GM12878 (cell line): Measurements from ENCODE around the gene PPP1R1C. TPM values are rescaled to one million over a fixed set of nuclear protein-coding genes. Genes with fewer than 3 reads are reported as not detected.

Source experiments
- ATAC-seq: fragments of 200-7000 bp; cut with Tn5 transposase; 3 replicates; pipeline ENCODE4 v1.9.1; 2020; ENCODE audit warnings: mild to moderate bottlenecking, moderate library complexity
- BruUV-seq: library from RNA; stranded (reverse); fragments of 400-500 nt; replicated peaks from 2 replicates; lab custom pipeline; 2021; lab: Mats Ljungman, UMichigan
- CTCF ChIA-PET: fragments of 300-600 bp; sonication (Branson Sonifier 250); formaldehyde crosslinking; extraction: SDS; loops from one replicate; lab custom pipeline; 2021; ENCODE audit warnings: inconsistent platforms; lab: Yijun Ruan, JAX
- POLR2A ChIA-PET: fragments of 350-600 bp; formaldehyde crosslinking; extraction: SDS; loops from one replicate; lab custom pipeline; 2021; ENCODE audit warnings: inconsistent platforms; lab: Charles Lee
- RAD21 ChIA-PET: fragments of 300-600 bp; sonication (Branson Sonifier 250); formaldehyde crosslinking; loops from one replicate; lab custom pipeline; 2023; ENCODE audit warnings: antibody characterized with exemption; ENCODE audit not compliant: unreplicated experiment; lab: Charles Lee
- SMC1A ChIA-PET: fragments of 300-600 bp; sonication (Branson Sonifier 250); formaldehyde crosslinking; loops from one replicate; lab custom pipeline; 2023; ENCODE audit not compliant: unreplicated experiment, uncharacterized antibody; lab: Charles Lee
- DNase-seq: peaks from one replicate; pipeline ENCODE4 v3.0.0-alpha.2; 2011; ENCODE audit warnings: low read depth, low spot score
- FAIRE-seq: peaks from 3 replicates; lab custom pipeline; 2011; peaks lifted over from hg19 to GRCh38; lab: Jason Lieb, UNC
- H2AFZ ChIP-seq: 2 replicates; pipeline ENCODE4 v1.6.0; 2011; ENCODE audit warnings: low read depth, low read length, control low read depth; ENCODE audit not compliant: control insufficient read depth
- H3K27ac ChIP-seq: 2 replicates; pipeline ENCODE4 v1.5.1; 2011; ENCODE audit warnings: control low read depth; ENCODE audit not compliant: control insufficient read depth, insufficient read depth
- H3K27me3 ChIP-seq, 2 experiments: replicated peaks in 1 of 2; 2 replicates each; pipeline versions ENCODE4 v1.6.0 to v1.6.1; 2011; ENCODE audit warnings: low read length in 1 of 2; ENCODE audit not compliant: control insufficient read depth in 2 of 2, insufficient read depth in 2 of 2
- H3K36me3 ChIP-seq, 2 experiments: 2 replicates each; pipeline ENCODE4 v1.5.1; 2011; ENCODE audit warnings: low read length in 1 of 2; ENCODE audit not compliant: control insufficient read depth in 2 of 2, insufficient read depth in 2 of 2
- H3K4me1 ChIP-seq: 2 replicates; pipeline ENCODE4 v1.6.1; 2011; ENCODE audit warnings: mild to moderate bottlenecking, low read length, moderate library complexity, mixed read lengths; ENCODE audit not compliant: control insufficient read depth, insufficient read depth
- H3K4me2 ChIP-seq: 2 replicates; pipeline ENCODE4 v1.6.0; 2011; ENCODE audit warnings: control low read depth; ENCODE audit not compliant: control insufficient read depth, insufficient read depth
- H3K4me3 ChIP-seq: fragments of 200-600 bp; sonication (generic); 2 replicates; pipeline ENCODE4 v1.5.1; 2016
- H3K79me2 ChIP-seq: 2 replicates; pipeline ENCODE4 v1.6.0; 2011; ENCODE audit warnings: low read length; ENCODE audit not compliant: control insufficient read depth, insufficient read depth
- H3K9ac ChIP-seq: 2 replicates; pipeline ENCODE4 v1.8.0; 2011; ENCODE audit warnings: low read length, control low read depth, mixed read lengths; ENCODE audit not compliant: control insufficient read depth, insufficient read depth
- H3K9me3 ChIP-seq: replicated peaks from 3 replicates; pipeline ENCODE4 v1.5.1; 2011; ENCODE audit warnings: mild to moderate bottlenecking, low read length; ENCODE audit not compliant: control insufficient read depth, insufficient read depth
- H4K20me1 ChIP-seq: 2 replicates; pipeline ENCODE4 v1.6.0; 2011; ENCODE audit not compliant: control insufficient read depth, insufficient read depth
- BCL11A ChIP-seq: IDR thresholded peaks from 2 replicates; pipeline ENCODE4 v1.6.1; 2011; ENCODE audit warnings: low read depth, low read length
- BRCA1 ChIP-seq: IDR thresholded peaks from 2 replicates; pipeline ENCODE4 v1.6.1; 2011; ENCODE audit warnings: low read depth, low read length, improper control_type of control experiment
- CHD4 ChIP-seq: fragments of 200-600 bp; sonication (generic); IDR thresholded peaks from 2 replicates; pipeline ENCODE4 v1.6.1; 2016; ENCODE audit warnings: mild to moderate bottlenecking
- CREB1 ChIP-seq: IDR thresholded peaks from 2 replicates; pipeline ENCODE4 v1.6.1; 2012; ENCODE audit warnings: low read depth, mild to moderate bottlenecking, inconsistent platforms
- CREM ChIP-seq: IDR thresholded peaks from 2 replicates; pipeline ENCODE4 v1.6.1; 2014; ENCODE audit warnings: antibody characterized with exemption, low read depth
- FOXM1 ChIP-seq: IDR thresholded peaks from 2 replicates; pipeline ENCODE4 v1.6.1; 2012; ENCODE audit warnings: low read depth, mild to moderate bottlenecking, inconsistent platforms, low read length, moderate library complexity
- HCFC1 ChIP-seq: fragments of 150-350 bp; IDR thresholded peaks from 2 replicates; pipeline ENCODE4 v1.6.1; 2014; ENCODE audit warnings: low read length
- MEF2A ChIP-seq: IDR thresholded peaks from 2 replicates; pipeline ENCODE4 v1.6.1; 2011; ENCODE audit warnings: low read depth, mild to moderate bottlenecking, low read length, moderate library complexity; ENCODE audit not compliant: insufficient read depth
- MYC ChIP-seq: IDR thresholded peaks from 2 replicates; pipeline ENCODE4 v1.6.1; 2011; ENCODE audit warnings: mild to moderate bottlenecking, low read length, moderate library complexity, inconsistent platforms; ENCODE audit not compliant: insufficient read depth, insufficient replicate concordance, insufficient read length, severe bottlenecking
- NFYA ChIP-seq: IDR thresholded peaks from 2 replicates; pipeline ENCODE4 v1.6.1; 2011; ENCODE audit warnings: low read depth, mild to moderate bottlenecking, low read length, improper control_type of control experiment, borderline replicate concordance
- NFYB ChIP-seq: IDR thresholded peaks from 2 replicates; pipeline ENCODE4 v1.6.1; 2011; ENCODE audit warnings: low read depth, mild to moderate bottlenecking, low read length, improper control_type of control experiment, moderate library complexity; ENCODE audit not compliant: insufficient read depth
- NR2C1 ChIP-seq: fragments of 450-650 bp; IDR thresholded peaks from 2 replicates; pipeline ENCODE4 v1.6.1; 2017; ENCODE audit warnings: antibody characterized with exemption, mild to moderate bottlenecking, moderate library complexity
- PAX5 ChIP-seq: IDR thresholded peaks from 2 replicates; pipeline ENCODE4 v1.6.1; 2011; ENCODE audit warnings: low read depth, low read length, borderline replicate concordance
- PML ChIP-seq: IDR thresholded peaks from 2 replicates; pipeline ENCODE4 v1.6.1; 2012; ENCODE audit warnings: low read length, inconsistent platforms
- SMC3 ChIP-seq: IDR thresholded peaks from 2 replicates; pipeline ENCODE4 v1.6.1; 2011; ENCODE audit warnings: low read length, improper control_type of control experiment, borderline replicate concordance
- TCF7 ChIP-seq: IDR thresholded peaks from 2 replicates; pipeline ENCODE4 v1.6.1; 2014; ENCODE audit warnings: antibody characterized with exemption, borderline replicate concordance
- ZNF207 ChIP-seq: fragments of 450-650 bp; IDR thresholded peaks from 2 replicates; pipeline ENCODE4 v1.6.1; 2014; ENCODE audit warnings: antibody characterized with exemption, mild to moderate bottlenecking, borderline replicate concordance
- WGBS: methylation state at CpG from one replicate; pipeline ENCODE4 v1.1.6; 2016; ENCODE audit warnings: low lambda C conversion rate; ENCODE audit not compliant: insufficient replicate concordance, insufficient coverage; ENCODE audit errors: missing lambda C conversion rate; 5-methylcytosine and 5-hydroxymethylcytosine counted together
- in situ Hi-C: fragments of 300-500 bp; cut with MboI; formaldehyde crosslinking; loops from 9 replicates; pipeline ENCODE4 v1.14.3; 2018; ENCODE audit warnings: mixed read lengths
- intact Hi-C: fragments of 100-400 bp; cut with micrococcal nuclease; formaldehyde crosslinking; loops from one replicate; pipeline ENCODE4 v1.14.2; 2022; ENCODE audit not compliant: unreplicated experiment
- polyA plus RNA-seq, 11 experiments: library from polyadenylated mRNA; depleted of rRNA in 4 of 11; unstranded in 6 of 11; stranded (reverse) in 5 of 11; fragments of >200 nt; fragmentation: Nextera tagmentation in 4 of 11; fragmentation: Illumina TruSeq in 1 of 11; extraction: Ambion mirVana in 4 of 11; extraction: Trizol in 1 of 11; gene quantifications; 1 replicate in 1 of 11; 2 replicates in 10 of 11; pipeline versions ENCODE4 v1.2.1 to v1.2.3, GENCODE V29; 2011 to 2016; ENCODE audit warnings: inconsistent platforms in 2 of 11, missing spikeins in 2 of 11, low read depth in 1 of 11
- total RNA-seq, 4 experiments: library from RNA; depleted of rRNA in 3 of 4; stranded (reverse); fragments of >200 nt in 3 of 4; fragmentation: Illumina TruSeq in 1 of 4; extraction: Trizol in 1 of 4; gene quantifications; 2 replicates each; pipeline versions ENCODE4 v1.2.1 to v1.2.3, GENCODE V29; 2013 to 2021

PPP1R1C gene
- total and polyA plus RNA-seq, 10 of the 15 experiments (the other 5 are each of a cell fraction or from before 2014, with no cell fraction given): 0.11 TPM; not detected in 9

DNA sequence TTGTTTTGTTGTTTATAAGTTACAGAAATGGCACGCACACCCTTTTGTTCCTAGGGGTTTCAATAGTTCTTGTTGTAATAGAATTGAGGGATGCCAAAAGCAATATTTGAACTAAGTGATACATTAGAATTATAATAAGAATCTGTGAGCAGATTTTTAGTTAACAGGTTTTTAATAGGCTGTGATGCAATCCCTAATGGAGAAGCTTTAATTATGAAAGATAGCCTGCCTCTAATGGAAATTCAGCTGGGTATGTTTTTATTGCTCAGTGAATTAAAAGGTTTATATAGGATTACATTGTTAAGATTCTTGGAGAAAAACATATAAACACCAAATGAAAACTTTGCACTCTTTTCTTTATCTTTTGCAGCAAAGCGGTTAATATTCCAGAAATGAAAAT lies 131.1 kb downstream of the PPP1R1C start:
- Histone ChIP-seq H3K79me2 (no peaks in the 10 kb centered on the region), H3K4me3 (no peak overlapping the region), H3K27me3 (no peaks in the 10 kb centered on the region), H3K4me2 (no peak overlapping the region), H4K20me1 (no peaks in the 10 kb centered on the region), H3K9me3 (no peaks in the 10 kb centered on the region), H2AFZ (no peak overlapping the region), H3K4me1 (no peaks in the 10 kb centered on the region), H3K27ac (no peak overlapping the region), H3K36me3 (no peaks in the 10 kb centered on the region)
- ATAC-seq (no peak), FAIRE-seq (no peak), DNase-seq (no peak)
- in situ Hi-C loops: no loop called here
- SMC1A ChIA-PET: no interaction called here
- no TSS peak for BruUV-seq
- CTCF ChIA-PET: no interaction called here
- WGBS: 86% methylated on average over 2 of the region's 2 CpGs
- TF ChIP-seq CREM: no peak
- TF ChIP-seq NFYA: no peak
- no peak for TF ChIP-seq NFYB
- no peak for TF ChIP-seq ZNF207
- TF ChIP-seq PAX5: no peak
- TF ChIP-seq MEF2A: no peak
- TF ChIP-seq BCL11A: no peak
- no peak for TF ChIP-seq BRCA1
- no peak for TF ChIP-seq HCFC1
- TF ChIP-seq, all 136 proteins: peak for 0
- ChIA-PET POLR2A (no interaction called here), RAD21 (no interaction called here)
- intact Hi-C loops: no loop called here
- H3K9ac ChIP-seq: no peak overlapping the region

DNA sequence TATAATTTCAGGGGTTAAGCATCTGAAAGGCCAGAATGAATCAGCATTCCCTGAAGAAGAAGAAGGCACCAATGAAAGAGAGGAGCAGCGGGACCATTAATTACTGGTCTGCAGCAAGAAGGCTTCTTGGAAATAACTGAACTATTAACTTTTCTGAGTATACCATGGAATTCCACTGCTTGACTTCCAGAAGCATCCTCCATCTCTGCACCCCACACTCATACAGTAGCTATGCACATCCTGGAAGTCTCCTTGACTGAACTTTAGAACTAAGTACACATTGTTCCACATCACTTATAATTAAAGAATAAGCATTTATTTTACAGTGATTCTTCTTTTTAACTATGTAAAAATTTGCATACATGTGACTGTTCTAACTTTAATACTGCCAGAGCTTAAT lies 131.5 kb downstream of the PPP1R1C start:
- Histone ChIP-seq H4K20me1 (no peaks in the 10 kb centered on the region), H2AFZ (no peak overlapping the region), H3K4me2 (no peak overlapping the region), H3K4me3 (no peak overlapping the region), H3K79me2 (no peaks in the 10 kb centered on the region), H3K27ac (no peak overlapping the region), H3K27me3 (no peaks in the 10 kb centered on the region), H3K9ac (no peak overlapping the region), H3K9me3 (no peaks in the 10 kb centered on the region), H3K36me3 (no peaks in the 10 kb centered on the region), H3K4me1 (no peaks in the 10 kb centered on the region)
- ChIA-PET CTCF (no interaction called here), SMC1A (no interaction called here), RAD21 (no interaction called here), POLR2A (no interaction called here)
- no peak for ATAC-seq
- DNase-seq: no peak
- no TSS peak for BruUV-seq
- in situ Hi-C loops (no loop called here), intact Hi-C loops (no loop called here)
- TF ChIP-seq MYC (no peak), ZNF207 (no peak), PML (no peak), CHD4 (no peak), FOXM1 (no peak), NR2C1 (no peak), SMC3 (no peak), CREB1 (no peak), TCF7 (no peak)
- WGBS: 42% methylated on average over 1 of the region's 1 CpG
- no peak for FAIRE-seq
